HCT116 (cell line): ENCODE data around the gene SMG5. TPM values are rescaled to one million over a fixed set of nuclear protein-coding genes. Genes with fewer than 3 reads are reported as not detected.

ENCODE experiments used
- ATAC-seq: fragments of 200-7000 bp; cut with Tn5 transposase; 2 replicates; pipeline ENCODE4 v1.9.1; 2020; ENCODE audit warnings: mild to moderate bottlenecking, moderate library complexity
- BruUV-seq: library from RNA; stranded (reverse); fragments of 400-500 nt; replicated peaks from 2 replicates; lab custom pipeline; 2021; lab: Mats Ljungman, UMichigan
- CTCF ChIA-PET: fragments of 300-600 bp; sonication (Branson Sonifier 250); formaldehyde crosslinking; loops from one replicate; lab custom pipeline; 2021; ENCODE audit warnings: antibody characterized with exemption; lab: Charles Lee
- POLR2A ChIA-PET: fragments of 300-600, 350-600 bp; sonication (Branson Sonifier 250); formaldehyde crosslinking; loops from one replicate; lab custom pipeline; 2021; ENCODE audit warnings: antibody characterized with exemption; lab: Charles Lee
- RAD21 ChIA-PET, 2 experiments: fragments of 300-600 bp; sonication (Branson Sonifier 250); formaldehyde crosslinking; loops; one replicate each; lab custom pipeline; 2023; ENCODE audit warnings: low total read pairs in 2 of 2; ENCODE audit not compliant: uncharacterized antibody in 2 of 2, unreplicated experiment in 2 of 2, low non-redundant PET in 1 of 2; lab: Charles Lee
- DNase-seq: peaks from one replicate; pipeline ENCODE4 v3.0.0-alpha.2; 2010; ENCODE audit warnings: low read depth, low spot score
- H2AFZ ChIP-seq: fragments of 200-600 bp; shearing (Covaris generic), sonication (generic); 2 replicates; pipeline ENCODE4 v1.6.1; 2017; ENCODE audit warnings: low read depth, mixed run types, mixed read lengths, antibody characterized with exemption, low read length; ENCODE audit not compliant: poor library complexity, severe bottlenecking
- H3K27ac ChIP-seq: 2 replicates; pipeline ENCODE4 v1.5.1; 2012; ENCODE audit warnings: low read depth, low read length
- H3K27me3 ChIP-seq: fragments of 200-600 bp; sonication (generic); 2 replicates; pipeline ENCODE4 v1.6.1; 2016; ENCODE audit warnings: mixed run types, low read length, mixed read lengths; ENCODE audit not compliant: insufficient read depth
- H3K36me3 ChIP-seq, 2 experiments: fragments of 200-500 bp in 1 of 2; fragments of 200-600 bp in 1 of 2; sonication (Bioruptor generic) in 1 of 2; sonication (generic) in 1 of 2; 2 replicates each; pipeline versions ENCODE4 v1.5.1 to v1.6.1; 2014 to 2016; ENCODE audit warnings: low read length in 2 of 2, inconsistent platforms in 1 of 2, mixed read lengths in 1 of 2, mixed run types in 1 of 2; ENCODE audit not compliant: insufficient read depth in 2 of 2, control insufficient read depth in 1 of 2
- H3K4me1 ChIP-seq, 2 experiments: fragments of 200-600 bp in 1 of 2; sonication (generic) in 1 of 2; 2 replicates each; pipeline versions ENCODE4 v1.5.1 to v1.6.1; 2012 to 2017; ENCODE audit warnings: low read length in 2 of 2, inconsistent platforms in 1 of 2, mild to moderate bottlenecking in 1 of 2, mixed read lengths in 1 of 2, mixed run types in 1 of 2, moderate library complexity in 1 of 2; ENCODE audit not compliant: insufficient read depth in 2 of 2, control insufficient read depth in 1 of 2
- H3K4me2 ChIP-seq: fragments of 200-600 bp; sonication (generic); 2 replicates; pipeline ENCODE4 v1.6.1; 2017; ENCODE audit warnings: mixed run types, low read length, mixed read lengths
- H3K4me3 ChIP-seq, 2 experiments: fragments of 200-600 bp in 1 of 2; sonication (generic) in 1 of 2; replicated peaks in 1 of 2; 2 replicates each; pipeline ENCODE4 v1.5.1; 2011 to 2016; ENCODE audit warnings: low read length in 2 of 2, control low read depth in 1 of 2, low read depth in 1 of 2, mild to moderate bottlenecking in 1 of 2, mixed read lengths in 1 of 2, mixed run types in 1 of 2
- H3K79me2 ChIP-seq: fragments of 200-600 bp; sonication (generic); 2 replicates; pipeline ENCODE4 v1.6.1; 2017; ENCODE audit warnings: mild to moderate bottlenecking, mixed run types, low read length, moderate library complexity, mixed read lengths; ENCODE audit not compliant: insufficient read depth
- H3K9ac ChIP-seq: fragments of 200-600 bp; sonication (generic); 2 replicates; pipeline ENCODE4 v1.6.1; 2016; ENCODE audit warnings: low read length, mixed read lengths
- H3K9me2 ChIP-seq: fragments of 200-600 bp; sonication (generic), shearing (Covaris generic); 2 replicates; pipeline ENCODE4 v1.6.1; 2017; ENCODE audit warnings: mixed run types, mild to moderate bottlenecking, moderate library complexity; ENCODE audit not compliant: insufficient read depth
- H3K9me3 ChIP-seq, 2 experiments: fragments of 200-500 bp in 1 of 2; fragments of 200-600 bp in 1 of 2; sonication (Bioruptor generic) in 1 of 2; sonication (generic) in 1 of 2; 2 replicates each; pipeline ENCODE4 v1.6.1; 2014 to 2017; ENCODE audit warnings: low read length in 2 of 2, mixed read lengths in 2 of 2, inconsistent platforms in 1 of 2, low read depth in 1 of 2, mild to moderate bottlenecking in 1 of 2, mixed run types in 1 of 2, moderate library complexity in 1 of 2; ENCODE audit not compliant: control insufficient read depth in 1 of 2, insufficient read depth in 1 of 2
- H4K20me1 ChIP-seq: fragments of 200-600 bp; sonication (generic), shearing (Covaris generic); 2 replicates; pipeline ENCODE4 v1.6.1; 2017; ENCODE audit warnings: mixed run types, mild to moderate bottlenecking, moderate library complexity; ENCODE audit not compliant: insufficient read depth
- CEBPB ChIP-seq: IDR thresholded peaks from 2 replicates; pipeline ENCODE4 v1.6.1; 2012; ENCODE audit warnings: low read depth
- EGR1 ChIP-seq: IDR thresholded peaks from 2 replicates; pipeline ENCODE4 v1.6.1; 2012; ENCODE audit warnings: low read depth
- EZH2 ChIP-seq: fragments of 200-600 bp; sonication (generic); IDR thresholded peaks from 2 replicates; pipeline ENCODE4 v1.6.1; 2017; ENCODE audit warnings: antibody characterized with exemption, mixed run types
- EZH2phosphoT487 ChIP-seq: fragments of 200-600 bp; IDR thresholded peaks from 2 replicates; pipeline ENCODE4 v1.6.1; 2018; ENCODE audit warnings: antibody characterized with exemption, borderline replicate concordance
- FOSL1 ChIP-seq: IDR thresholded peaks from 2 replicates; pipeline ENCODE4 v1.6.1; 2012; ENCODE audit warnings: low read depth
- JUND ChIP-seq: IDR thresholded peaks from 2 replicates; pipeline ENCODE4 v1.6.1; 2012
- SIN3A ChIP-seq: IDR thresholded peaks from 2 replicates; pipeline ENCODE4 v1.6.1; 2012; ENCODE audit warnings: low read depth
- SRF ChIP-seq: IDR thresholded peaks from 2 replicates; pipeline ENCODE4 v1.6.1; 2012; ENCODE audit warnings: low read depth
- YY1 ChIP-seq: IDR thresholded peaks from 2 replicates; pipeline ENCODE4 v1.6.1; 2011; ENCODE audit warnings: low read length, low read depth, moderate library complexity, mild to moderate bottlenecking; ENCODE audit not compliant: insufficient replicate concordance; ENCODE audit errors: extremely low read depth
- ZFX ChIP-seq: fragments of 450-650 bp; IDR thresholded peaks from 2 replicates; pipeline ENCODE4 v1.6.1; 2017
- ZNF274 ChIP-seq: fragments of 200-500 bp; sonication (Bioruptor generic); IDR thresholded peaks from 2 replicates; pipeline ENCODE4 v1.6.1; 2014; ENCODE audit warnings: mild to moderate bottlenecking, low read depth, low read length, inconsistent platforms
- intact Hi-C: fragments of 100-400 bp; cut with micrococcal nuclease; formaldehyde crosslinking; loops from 2 replicates; pipeline ENCODE4 v1.10.0; 2022
- total RNA-seq: library from RNA; stranded (reverse); gene quantifications from one replicate; pipeline ENCODE4 v1.2.1, GENCODE V29; 2021; ENCODE audit not compliant: unreplicated experiment
- TF ChIP-seq, protein P1 (sequence below): IDR thresholded peaks from 2 replicates; pipeline ENCODE4 v1.6.1; 2012
- TF ChIP-seq, protein P2 (sequence below): IDR thresholded peaks from 2 replicates; pipeline ENCODE4 v1.6.1; 2012; ENCODE audit warnings: low read depth
- TF ChIP-seq, protein P3 (sequence below): IDR thresholded peaks from 2 replicates; pipeline ENCODE4 v1.6.1; 2011; ENCODE audit warnings: mild to moderate bottlenecking, low read length, moderate library complexity; ENCODE audit not compliant: insufficient replicate concordance; ENCODE audit errors: extremely low read depth

SMG5 gene
- total RNA-seq, 1 experiment from 2014 or later: 75.2 TPM

DNA sequence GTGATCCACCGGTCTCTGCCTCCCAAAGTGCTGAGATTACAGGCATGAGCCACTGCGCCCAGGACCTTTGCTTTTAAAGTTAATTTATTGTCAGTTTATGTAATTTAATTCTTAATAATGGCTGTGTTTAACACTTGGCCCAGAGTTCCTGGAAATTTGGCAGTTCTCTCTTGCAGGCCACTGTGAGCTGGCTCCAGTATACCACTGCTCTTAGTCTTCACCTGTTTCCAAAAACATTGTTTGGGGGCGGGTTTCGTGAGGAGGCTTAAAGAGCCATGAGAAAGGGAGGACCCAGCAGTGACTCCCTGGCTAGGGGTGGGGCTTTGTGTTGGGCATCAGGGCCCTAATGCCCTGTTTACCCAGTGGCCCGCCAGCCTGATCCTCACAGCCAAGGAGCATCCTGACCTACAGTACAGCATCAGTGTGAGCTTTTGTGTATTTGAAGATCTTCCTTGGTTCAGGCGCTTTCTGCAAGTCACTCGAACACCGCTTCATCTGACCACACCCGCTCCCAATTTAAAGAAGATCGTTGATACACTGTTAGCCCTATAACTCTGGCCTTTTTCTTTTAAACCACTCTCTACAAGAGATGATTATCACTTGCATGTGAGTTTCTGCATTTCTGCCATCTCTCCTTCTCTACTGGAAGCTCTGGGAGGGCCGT is 52.7 kb downstream of the SMG5 start:
- no peaks in the 10 kb centered on the region for H3K79me2 ChIP-seq
- H3K9ac ChIP-seq: no peak overlapping the region
- POLR2A ChIA-PET: interaction anchor here (1.1 kb wide), 1 partner anchor 17 kb away, joined by 3 read pairs; the partner anchor contains the start of gene PMF1
- H3K4me2 ChIP-seq: no peak overlapping the region
- RAD21 ChIA-PET: interaction anchor here in 1 of 2 experiments (0.7 kb wide), 1 partner anchor 129 kb away, joined by 5 read pairs; no protein-coding TSS in a partner anchor
- no peak overlapping the region for H3K27ac ChIP-seq
- no peak overlapping the region for H2AFZ ChIP-seq
- no peaks in the 10 kb centered on the region for H3K27me3 ChIP-seq
- no peaks in the 10 kb centered on the region; a peak in 1 of 4 replicates for H3K36me3 ChIP-seq
- CTCF ChIA-PET: interaction anchor here (1.1 to 2.4 kb wide), 2 partner anchors 17 to 84 kb away, joined by 3 to 7 read pairs; partner anchors contain the start of gene PMF1
- DNase-seq (no peak), ATAC-seq (no peak)
- H3K9me2 ChIP-seq: no peaks in the 10 kb centered on the region
- H3K9me3 ChIP-seq: no peaks in the 10 kb centered on the region
- TF ChIP-seq, protein P1, sequence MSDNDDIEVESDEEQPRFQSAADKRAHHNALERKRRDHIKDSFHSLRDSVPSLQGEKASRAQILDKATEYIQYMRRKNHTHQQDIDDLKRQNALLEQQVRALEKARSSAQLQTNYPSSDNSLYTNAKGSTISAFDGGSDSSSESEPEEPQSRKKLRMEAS: no peak
- no peak for TF ChIP-seq SIN3A
- H3K4me3 ChIP-seq: no peak overlapping the region
- no TSS peak for BruUV-seq
- H3K4me1 ChIP-seq: peaks cover 4 to 23% of the 10 kb centered on the region in 2 experiments; a peak in 3 of 4 replicates
- no peaks in the 10 kb centered on the region for H4K20me1 ChIP-seq
- intact Hi-C loops: no loop called here

DNA sequence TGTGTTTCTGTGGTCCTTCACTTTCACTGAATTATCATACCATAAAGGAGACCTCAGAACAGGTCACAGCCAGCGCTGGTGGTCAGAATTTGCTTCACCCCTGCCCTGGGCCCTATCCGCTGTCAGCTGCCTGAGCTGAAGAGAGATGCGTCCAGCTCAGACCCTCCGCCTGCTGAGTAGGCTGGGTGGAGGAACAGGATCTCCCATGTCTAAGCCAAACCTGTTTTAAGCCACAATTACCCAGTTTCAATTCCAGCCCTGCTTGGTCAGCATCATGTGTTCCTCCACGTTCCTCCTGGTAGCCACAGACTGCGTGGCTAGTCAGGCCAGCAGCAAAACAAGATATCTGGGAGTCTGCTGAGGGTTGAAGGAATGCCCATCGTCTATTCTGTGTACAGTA is 54.1 kb downstream of the SMG5 start:
- DNase-seq: no peak
- H2AFZ ChIP-seq: no peak overlapping the region
- no TSS peak for BruUV-seq
- RAD21 ChIA-PET: no interaction called here
- H3K27ac ChIP-seq: no peak overlapping the region
- H3K9ac ChIP-seq: no peak overlapping the region
- TF ChIP-seq, protein P2, sequence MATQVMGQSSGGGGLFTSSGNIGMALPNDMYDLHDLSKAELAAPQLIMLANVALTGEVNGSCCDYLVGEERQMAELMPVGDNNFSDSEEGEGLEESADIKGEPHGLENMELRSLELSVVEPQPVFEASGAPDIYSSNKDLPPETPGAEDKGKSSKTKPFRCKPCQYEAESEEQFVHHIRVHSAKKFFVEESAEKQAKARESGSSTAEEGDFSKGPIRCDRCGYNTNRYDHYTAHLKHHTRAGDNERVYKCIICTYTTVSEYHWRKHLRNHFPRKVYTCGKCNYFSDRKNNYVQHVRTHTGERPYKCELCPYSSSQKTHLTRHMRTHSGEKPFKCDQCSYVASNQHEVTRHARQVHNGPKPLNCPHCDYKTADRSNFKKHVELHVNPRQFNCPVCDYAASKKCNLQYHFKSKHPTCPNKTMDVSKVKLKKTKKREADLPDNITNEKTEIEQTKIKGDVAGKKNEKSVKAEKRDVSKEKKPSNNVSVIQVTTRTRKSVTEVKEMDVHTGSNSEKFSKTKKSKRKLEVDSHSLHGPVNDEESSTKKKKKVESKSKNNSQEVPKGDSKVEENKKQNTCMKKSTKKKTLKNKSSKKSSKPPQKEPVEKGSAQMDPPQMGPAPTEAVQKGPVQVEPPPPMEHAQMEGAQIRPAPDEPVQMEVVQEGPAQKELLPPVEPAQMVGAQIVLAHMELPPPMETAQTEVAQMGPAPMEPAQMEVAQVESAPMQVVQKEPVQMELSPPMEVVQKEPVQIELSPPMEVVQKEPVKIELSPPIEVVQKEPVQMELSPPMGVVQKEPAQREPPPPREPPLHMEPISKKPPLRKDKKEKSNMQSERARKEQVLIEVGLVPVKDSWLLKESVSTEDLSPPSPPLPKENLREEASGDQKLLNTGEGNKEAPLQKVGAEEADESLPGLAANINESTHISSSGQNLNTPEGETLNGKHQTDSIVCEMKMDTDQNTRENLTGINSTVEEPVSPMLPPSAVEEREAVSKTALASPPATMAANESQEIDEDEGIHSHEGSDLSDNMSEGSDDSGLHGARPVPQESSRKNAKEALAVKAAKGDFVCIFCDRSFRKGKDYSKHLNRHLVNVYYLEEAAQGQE: no peak
- no peak for TF ChIP-seq ZNF274
- TF ChIP-seq JUND: no peak
- no peak for TF ChIP-seq EGR1
- no peak for TF ChIP-seq CEBPB
- no peak for TF ChIP-seq FOSL1
- no peak for TF ChIP-seq EZH2
- no peak for TF ChIP-seq YY1
- no peak for TF ChIP-seq ZFX
- TF ChIP-seq, protein P3, sequence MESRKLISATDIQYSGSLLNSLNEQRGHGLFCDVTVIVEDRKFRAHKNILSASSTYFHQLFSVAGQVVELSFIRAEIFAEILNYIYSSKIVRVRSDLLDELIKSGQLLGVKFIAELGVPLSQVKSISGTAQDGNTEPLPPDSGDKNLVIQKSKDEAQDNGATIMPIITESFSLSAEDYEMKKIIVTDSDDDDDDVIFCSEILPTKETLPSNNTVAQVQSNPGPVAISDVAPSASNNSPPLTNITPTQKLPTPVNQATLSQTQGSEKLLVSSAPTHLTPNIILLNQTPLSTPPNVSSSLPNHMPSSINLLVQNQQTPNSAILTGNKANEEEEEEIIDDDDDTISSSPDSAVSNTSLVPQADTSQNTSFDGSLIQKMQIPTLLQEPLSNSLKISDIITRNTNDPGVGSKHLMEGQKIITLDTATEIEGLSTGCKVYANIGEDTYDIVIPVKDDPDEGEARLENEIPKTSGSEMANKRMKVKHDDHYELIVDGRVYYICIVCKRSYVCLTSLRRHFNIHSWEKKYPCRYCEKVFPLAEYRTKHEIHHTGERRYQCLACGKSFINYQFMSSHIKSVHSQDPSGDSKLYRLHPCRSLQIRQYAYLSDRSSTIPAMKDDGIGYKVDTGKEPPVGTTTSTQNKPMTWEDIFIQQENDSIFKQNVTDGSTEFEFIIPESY: no peak
- TF ChIP-seq SRF: no peak
- no peak for TF ChIP-seq EZH2phosphoT487
- TF ChIP-seq, all 23 proteins: peak for 0
- no peaks in the 10 kb centered on the region for H4K20me1 ChIP-seq
- H3K36me3 ChIP-seq: peaks cover 0 to 8% of the 10 kb centered on the region in 2 experiments; a peak in 3 of 4 replicates
- no peak for ATAC-seq
- H3K9me2 ChIP-seq: no peaks in the 10 kb centered on the region
- H3K4me1 ChIP-seq: peaks cover 3 to 17% of the 10 kb centered on the region in 2 experiments; a peak in 3 of 4 replicates
- CTCF ChIA-PET: interaction anchor here (2.4 kb wide), 1 partner anchor 83 kb away, joined by 7 read pairs; no protein-coding TSS in a partner anchor
- no peak overlapping the region for H3K4me2 ChIP-seq
- no peaks in the 10 kb centered on the region for H3K79me2 ChIP-seq
- no peak overlapping the region for H3K4me3 ChIP-seq
- no peaks in the 10 kb centered on the region for H3K9me3 ChIP-seq
- H3K27me3 ChIP-seq: no peaks in the 10 kb centered on the region
- intact Hi-C loops: no loop called here
- POLR2A ChIA-PET: no interaction called here
